Ascending aorta (tissue), 2 donors: ENCODE measurements around the gene ARCN1. TPM values are rescaled to one million over a fixed set of nuclear protein-coding genes. Genes with fewer than 3 reads are reported as not detected.

Source experiments
- DNase-seq, 2 donors: peaks; one replicate each; pipeline ENCODE4 v3.0.0-alpha.2; 2019; ENCODE audit warnings: low spot score in 2 of 2
- H3K27ac ChIP-seq, 2 donors: fragments of 200-600 bp; sonication (generic); one replicate each; pipeline ENCODE4 v1.5.1; 2016 to 2017; ENCODE audit warnings: mild to moderate bottlenecking in 1 of 2
- H3K27me3 ChIP-seq: fragments of 200-600 bp; sonication (generic); one replicate; pipeline ENCODE4 v1.5.1; 2017
- H3K36me3 ChIP-seq, 2 donors: fragments of 200-600 bp; sonication (generic); one replicate each; pipeline ENCODE4 v1.5.1; 2016
- H3K4me1 ChIP-seq, 2 donors: fragments of 200-600 bp; sonication (generic); one replicate each; pipeline ENCODE4 v1.5.1; 2016 to 2017; ENCODE audit warnings: mild to moderate bottlenecking in 1 of 2
- H3K4me3 ChIP-seq, 2 donors: fragments of 200-600 bp; sonication (generic); one replicate each; pipeline ENCODE4 v1.5.1; 2016 to 2017; ENCODE audit warnings: mild to moderate bottlenecking in 1 of 2
- H3K9me3 ChIP-seq, 2 donors: fragments of 200-600 bp; sonication (generic); one replicate each; pipeline ENCODE4 v1.5.1; 2016
- CTCF ChIP-seq, 3 experiments: fragments of 200-600 bp in 2 of 3; fragments of 450-650 bp in 1 of 3; sonication (generic) in 2 of 3; IDR thresholded peaks; one replicate each; pipeline ENCODE4 v1.5.1; 2016 to 2019; ENCODE audit warnings: antibody characterized with exemption in 3 of 3, mild to moderate bottlenecking in 1 of 3, moderate library complexity in 1 of 3
- intact Hi-C: fragments of 100-400 bp; cut with DNase I; formaldehyde crosslinking; loops from one replicate; pipeline ENCODE4 v1.15.1; 2023
- total RNA-seq: library from RNA; depleted of rRNA; stranded (reverse); fragments of >200 nt; gene quantifications from one replicate; pipeline ENCODE4 v1.1.0, GENCODE V29; 2016

Gene ARCN1
- 93.8 TPM for total RNA-seq

GRCh38 chr11:118572061-118572980 lies at the start of gene ARCN1:
Gene ARCN1, plus strand, starts transcription at chr11:118572409. Its CDS starts 139 bp downstream, at chr11:118572548.
- no peaks in the 10 kb centered on the region for H3K36me3 ChIP-seq
- peak; percentile 40 to 89 for DNase-seq
- peak within 1 kb of the TSS; percentile 84 to 98 for H3K4me3 ChIP-seq
- no peaks in the 10 kb centered on the region for H3K9me3 ChIP-seq
- H3K27me3 ChIP-seq, result no peaks in the 10 kb centered on the region
- peaks cover 6 to 28% of the 10 kb centered on the region in 2 donors for H3K4me1 ChIP-seq
- peak within 1 kb of the TSS; percentile 100 for H3K27ac ChIP-seq
- no peak for TF ChIP-seq CTCF (IDR thresholded peaks at IDR 0.05)
- intact Hi-C loops, result loop anchor here (2.0 to 10.0 kb wide), 2 partner anchors 22 to 512 kb away; partner anchors contain the start of gene HMBS

GRCh38 chr11:118522571-118523072 lies 49.6 kb upstream of the ARCN1 start:
- TF ChIP-seq CTCF (IDR thresholded peaks at IDR 0.05), result peak in 1 of 3 experiments; percentile 27
- no peak overlapping the region for H3K27ac ChIP-seq
- peaks cover 62 to 72% of the 10 kb centered on the region in 2 donors for H3K36me3 ChIP-seq

GRCh38 chr11:118524356-118524755 lies 47.9 kb upstream of the ARCN1 start:
- Histone ChIP-seq H3K36me3 (peaks cover 54 to 59% of the 10 kb centered on the region in 2 donors), H3K4me3 (no peak overlapping the region), H3K27ac (no peak overlapping the region), H3K4me1 (peaks cover 0 to 2% of the 10 kb centered on the region in 2 donors), H3K9me3 (no peaks in the 10 kb centered on the region), H3K27me3 (no peaks in the 10 kb centered on the region)
- no peak for DNase-seq
- intact Hi-C loops, result no loop called here
- TF ChIP-seq CTCF (IDR thresholded peaks at IDR 0.05), result no peak

More at GRCh38 chr11:118522571-118523072, 49.6 kb upstream of the ARCN1 start:
- H3K27me3 ChIP-seq, result no peaks in the 10 kb centered on the region
- intact Hi-C loops, result no loop called here
- H3K9me3 ChIP-seq, result no peaks in the 10 kb centered on the region
- no peaks in the 10 kb centered on the region for H3K4me1 ChIP-seq
- no peak for DNase-seq
- H3K4me3 ChIP-seq, result no peak overlapping the region

GRCh38 chr11:118524757-118525470 lies 47.3 kb upstream of the ARCN1 start:
- Histone ChIP-seq H3K27me3 (no peaks in the 10 kb centered on the region), H3K4me1 (peaks cover 0 to 8% of the 10 kb centered on the region in 2 donors), H3K27ac (no peak overlapping the region), H3K9me3 (no peaks in the 10 kb centered on the region), H3K36me3 (peaks cover 48 to 53% of the 10 kb centered on the region in 2 donors), H3K4me3 (no peak overlapping the region)
- TF ChIP-seq CTCF (IDR thresholded peaks at IDR 0.05), result no peak
- intact Hi-C loops, result no loop called here
- no peak for DNase-seq

GRCh38 chr11:118526688-118527087 lies 45.5 kb upstream of the ARCN1 start:
- intact Hi-C loops, result no loop called here
- peaks cover 0 to 17% of the 10 kb centered on the region in 2 donors for H3K4me1 ChIP-seq
- no peak for DNase-seq

More at GRCh38 chr11:118526688-118527087, 45.5 kb upstream of the ARCN1 start:
- no peak overlapping the region for H3K27ac ChIP-seq
- no peak for TF ChIP-seq CTCF (IDR thresholded peaks at IDR 0.05)
- no peaks in the 10 kb centered on the region for H3K27me3 ChIP-seq
- H3K4me3 ChIP-seq, result no peak overlapping the region
- peaks cover 31 to 36% of the 10 kb centered on the region in 2 donors for H3K36me3 ChIP-seq
- no peaks in the 10 kb centered on the region for H3K9me3 ChIP-seq
